RPMI7951 (cell line): Measurements from ENCODE around the gene PIR. TPM values are rescaled to one million over a fixed set of nuclear protein-coding genes. Genes with fewer than 3 reads are reported as not detected.

Experiments
- DNase-seq: peaks from one replicate; pipeline ENCODE4 v3.0.0-alpha.2; 2012; ENCODE audit warnings: low read depth
- total RNA-seq: library from RNA; depleted of rRNA; stranded (reverse); fragments of >200 nt; shearing (Covaris generic); gene quantifications from 2 replicates; pipeline ENCODE4 v1.2.3, GENCODE V29; 2014

The PIR gene
- total RNA-seq, 1 experiment from 2014 or later = 25.1 TPM

DNA sequence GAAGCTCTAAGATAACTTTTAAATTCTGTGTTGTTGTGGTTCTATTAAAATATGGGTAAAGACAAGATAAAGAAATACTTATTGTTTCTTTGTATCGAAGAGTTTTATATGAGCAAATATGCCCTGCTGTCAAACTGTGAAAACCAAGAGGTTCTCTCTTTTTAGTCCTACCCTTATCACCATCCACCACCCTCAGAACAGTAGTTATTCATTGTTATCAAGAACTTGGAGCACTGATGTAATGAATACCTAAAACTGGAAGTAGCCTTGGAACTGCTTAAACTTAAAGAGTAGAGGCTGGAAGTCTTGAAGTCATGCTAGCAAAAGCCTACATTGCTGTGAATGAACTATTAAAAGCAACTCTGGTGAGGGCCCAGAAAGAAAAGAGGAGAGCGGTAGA is 9.2 kb downstream of the PIR start:
- DNase-seq = no peak

DNA sequence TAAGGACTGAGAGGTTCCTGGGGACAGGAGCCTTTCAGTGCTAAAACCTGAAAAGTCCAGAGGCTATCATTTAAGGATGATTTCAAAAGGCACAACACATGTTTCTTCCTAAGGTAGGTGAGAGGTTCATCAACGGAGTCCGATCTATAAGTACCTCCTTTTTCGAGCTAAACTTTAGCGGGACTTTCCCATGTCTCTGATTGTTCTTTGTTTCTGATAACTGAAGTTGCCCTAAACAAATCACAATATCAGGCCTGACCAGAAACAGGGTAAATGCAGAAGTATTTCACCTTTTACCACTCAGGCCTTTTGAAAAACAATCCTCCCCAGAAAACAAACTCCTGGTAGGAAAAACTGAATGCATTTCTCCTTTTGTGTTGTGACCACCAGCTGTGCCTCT is 17.6 kb downstream of the PIR start:
- DNase-seq = no peak

DNA sequence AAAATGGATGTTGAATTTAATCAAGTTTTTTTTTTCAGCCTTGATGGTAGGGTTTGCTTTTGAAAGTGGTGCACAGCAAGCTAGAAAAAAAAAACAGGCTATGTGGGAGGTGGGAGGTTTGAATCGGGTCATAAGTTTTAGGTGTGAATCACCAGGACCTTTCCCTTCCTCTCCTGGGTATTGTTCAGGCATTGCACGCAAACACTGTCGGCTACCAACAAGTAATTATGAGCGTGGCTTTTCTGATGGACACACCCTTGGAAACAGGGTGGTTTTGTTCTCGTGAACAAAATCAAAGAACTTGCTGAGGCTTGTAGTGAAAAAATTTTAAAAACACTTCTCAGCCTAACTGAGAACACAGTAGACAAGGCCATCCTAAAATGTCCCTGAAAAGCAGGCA is 18.1 kb downstream of the PIR start:
- DNase-seq = peak; percentile 47

DNA sequence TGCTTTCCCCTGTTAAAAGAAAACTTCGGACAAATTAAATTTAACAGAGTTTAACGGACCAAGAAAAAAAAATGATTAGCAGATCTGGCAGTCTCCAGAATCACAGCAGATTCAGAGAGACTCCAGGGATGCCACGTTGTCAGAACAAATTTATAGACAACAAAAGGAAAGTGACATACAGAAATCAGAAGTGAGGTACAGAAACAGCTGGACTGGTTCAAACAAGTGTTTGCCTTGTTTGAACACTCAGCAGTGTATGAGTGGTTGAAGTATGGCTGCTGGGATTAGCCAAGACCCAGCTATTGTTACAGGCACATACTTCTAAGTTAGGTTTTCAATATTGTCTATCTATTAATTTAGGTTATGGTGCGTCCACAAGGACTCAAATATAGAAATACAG is 19.1 kb downstream of the PIR start:
- DNase-seq = no peak

DNA sequence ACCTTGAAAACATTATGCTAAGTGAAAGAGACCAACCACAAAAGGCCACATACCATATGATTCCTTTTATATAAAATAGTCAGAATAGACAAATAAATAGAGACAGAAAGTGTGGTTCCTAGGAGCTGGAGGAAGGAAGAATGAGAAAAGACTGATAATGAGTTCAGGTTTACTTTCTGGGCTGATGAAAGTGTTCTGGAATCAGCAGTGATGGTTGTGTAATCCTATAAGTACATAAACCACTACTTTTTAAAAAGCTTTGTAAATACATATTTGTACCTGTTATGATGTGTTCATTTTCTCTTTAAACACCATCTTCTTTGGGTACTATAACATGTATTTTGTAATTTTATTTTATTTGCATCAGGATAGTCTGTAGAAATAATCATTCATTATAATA is 20.6 kb downstream of the PIR start:
- no peak for DNase-seq

DNA sequence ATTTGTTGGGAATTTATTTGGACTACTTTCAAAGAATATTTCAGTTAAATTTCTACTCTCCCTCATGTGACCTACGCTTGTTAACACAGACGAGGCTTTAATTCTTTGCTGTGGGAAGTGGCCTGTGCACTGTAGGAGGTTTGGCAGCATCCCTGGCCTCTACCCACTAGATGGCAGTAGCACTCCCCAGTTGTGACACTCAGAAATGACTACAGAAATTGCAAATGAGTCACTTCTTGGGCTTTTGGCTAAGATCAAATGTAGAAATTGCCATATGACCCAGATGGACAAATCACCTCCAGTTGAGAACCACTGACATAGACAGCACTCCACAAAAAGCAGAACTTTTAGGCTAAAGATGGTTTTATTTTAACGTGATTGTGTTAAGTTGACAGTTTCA is 22.1 kb downstream of the PIR start:
- DNase-seq = peak; percentile 59

DNA sequence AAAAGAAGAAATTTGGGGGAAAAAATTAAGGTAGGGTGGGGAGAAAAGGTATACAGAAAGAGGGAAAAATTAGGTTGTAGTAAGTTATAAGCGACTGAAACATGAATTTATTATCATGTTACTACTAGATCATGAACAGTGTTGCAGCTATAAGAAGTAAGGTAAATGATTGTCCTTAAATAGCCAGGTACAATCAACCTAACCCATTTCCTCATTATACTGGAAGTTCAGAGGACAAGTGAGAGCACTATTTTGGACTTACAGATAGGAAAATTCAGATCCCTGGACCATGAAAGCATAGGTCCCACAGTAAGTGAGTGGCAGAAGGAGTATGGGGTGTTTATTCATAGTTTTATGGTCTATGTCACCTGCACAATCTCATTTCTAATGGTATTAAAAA is 23.5 kb downstream of the PIR start:
- DNase-seq = no peak

DNA sequence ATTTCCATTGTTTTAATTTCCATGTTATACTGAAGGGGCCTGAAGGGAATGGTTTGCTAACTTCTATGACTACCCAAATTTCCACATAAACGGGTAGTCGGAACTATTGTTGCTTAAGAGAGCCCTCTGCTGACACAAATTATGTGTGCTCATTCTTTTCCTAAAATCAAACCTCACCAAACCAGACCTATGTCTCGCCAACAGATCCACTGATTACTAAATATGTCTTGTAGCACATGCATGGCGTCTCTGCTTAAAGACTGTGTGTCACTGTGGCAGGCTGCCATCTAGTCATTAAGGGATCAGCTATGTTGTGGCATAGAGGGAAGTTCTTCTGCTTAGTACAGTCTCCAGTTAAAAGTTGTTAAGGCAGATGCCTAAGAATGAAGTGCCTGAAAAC is 25.1 kb downstream of the PIR start:
- peak; percentile 41 for DNase-seq

DNA sequence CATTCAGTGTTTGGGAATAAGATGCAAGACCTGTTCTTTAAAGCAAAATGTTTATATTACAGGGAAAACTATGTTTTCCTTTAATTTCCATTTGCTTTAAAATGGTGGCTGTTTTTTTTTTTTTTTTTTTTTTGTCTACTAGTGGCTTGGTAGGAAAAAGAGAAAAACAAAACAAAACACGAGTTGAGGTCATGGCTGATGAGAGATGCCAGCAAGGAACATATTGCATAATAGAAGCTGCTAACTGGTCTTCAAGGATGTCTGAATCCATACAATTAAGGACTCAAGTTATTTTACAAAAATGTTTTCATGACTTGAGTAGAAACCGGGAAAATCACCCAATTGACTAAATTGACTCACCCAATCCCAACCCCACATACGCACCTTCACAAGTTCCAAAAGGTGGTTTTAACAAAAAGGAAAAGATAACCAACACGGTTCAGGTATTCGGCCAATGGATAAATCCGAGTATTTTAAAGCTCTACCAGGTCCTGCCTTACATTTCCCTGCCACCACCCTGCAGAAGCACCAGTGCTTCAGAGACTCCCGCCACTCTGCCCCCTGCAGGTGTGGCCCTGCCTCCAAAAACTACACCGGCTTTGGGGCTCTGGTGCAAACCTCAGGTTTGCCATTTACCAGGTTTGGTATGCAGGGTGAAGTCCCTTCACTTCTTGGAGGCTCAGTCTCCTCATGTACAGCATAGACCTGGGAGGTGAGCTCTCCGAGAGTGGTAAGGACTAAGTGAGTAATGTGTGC is 27.1 kb downstream of the PIR start:
- DNase-seq = no peak

DNA sequence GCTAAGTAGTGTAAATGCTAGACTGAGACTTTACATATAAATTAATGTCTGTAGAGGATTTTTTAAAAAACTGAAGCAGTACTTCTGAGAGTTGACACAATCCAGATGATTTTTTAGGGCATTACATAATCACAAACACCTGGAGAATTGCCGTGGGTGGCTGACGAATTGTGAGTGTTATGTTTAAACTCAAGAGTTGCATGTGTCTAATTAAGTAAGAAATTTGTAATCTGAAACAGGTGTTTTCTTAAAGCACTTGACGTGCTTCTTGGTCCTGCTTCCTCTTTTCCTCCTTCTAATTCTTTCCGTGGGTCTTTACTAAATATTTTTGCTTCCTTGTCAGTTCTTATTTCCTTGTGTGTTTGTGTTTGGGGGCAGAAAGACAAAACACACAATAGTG is 27.8 kb downstream of the PIR start:
- DNase-seq = peak; percentile 30

DNA sequence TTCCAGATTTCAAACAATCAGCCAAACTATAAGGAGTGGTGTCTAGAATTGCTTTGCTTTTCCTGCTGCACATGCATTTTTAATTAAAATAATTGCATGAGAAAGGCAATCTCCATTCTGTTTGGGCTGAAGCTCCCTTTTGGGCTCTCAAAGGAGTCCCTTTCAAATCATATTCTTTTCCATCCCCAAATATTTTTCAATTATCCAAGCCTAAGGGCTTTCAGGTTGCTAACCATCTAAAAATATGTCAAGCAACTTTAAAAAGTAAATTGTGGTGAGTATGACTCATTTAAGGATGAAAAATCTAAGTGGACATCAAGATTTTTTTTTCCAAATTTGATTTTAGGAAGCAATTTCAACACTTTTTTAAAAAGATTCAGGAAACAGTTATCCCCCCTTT is 28.4 kb downstream of the PIR start:
- peak; percentile 13 for DNase-seq

DNA sequence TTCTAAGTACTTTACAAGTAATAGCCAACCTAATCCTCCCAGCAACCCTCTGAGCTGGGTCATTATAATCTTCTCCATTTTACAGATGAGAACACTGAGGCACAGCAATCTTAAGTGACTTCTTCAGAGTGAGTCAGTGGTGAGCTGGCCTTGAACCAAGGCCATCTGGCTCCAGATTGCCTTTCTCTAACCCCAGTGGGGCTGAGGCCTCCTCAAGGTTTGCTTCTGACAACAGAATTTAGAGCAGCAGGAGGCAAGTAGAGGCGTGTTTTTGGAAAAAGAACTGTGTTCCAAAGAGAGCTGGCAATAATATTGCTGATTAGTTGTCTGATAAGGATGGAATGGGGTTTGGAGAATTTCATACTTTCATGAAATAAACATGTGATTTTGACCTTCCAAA is 41.2 kb downstream of the PIR start:
- peak; percentile 10 for DNase-seq

DNA sequence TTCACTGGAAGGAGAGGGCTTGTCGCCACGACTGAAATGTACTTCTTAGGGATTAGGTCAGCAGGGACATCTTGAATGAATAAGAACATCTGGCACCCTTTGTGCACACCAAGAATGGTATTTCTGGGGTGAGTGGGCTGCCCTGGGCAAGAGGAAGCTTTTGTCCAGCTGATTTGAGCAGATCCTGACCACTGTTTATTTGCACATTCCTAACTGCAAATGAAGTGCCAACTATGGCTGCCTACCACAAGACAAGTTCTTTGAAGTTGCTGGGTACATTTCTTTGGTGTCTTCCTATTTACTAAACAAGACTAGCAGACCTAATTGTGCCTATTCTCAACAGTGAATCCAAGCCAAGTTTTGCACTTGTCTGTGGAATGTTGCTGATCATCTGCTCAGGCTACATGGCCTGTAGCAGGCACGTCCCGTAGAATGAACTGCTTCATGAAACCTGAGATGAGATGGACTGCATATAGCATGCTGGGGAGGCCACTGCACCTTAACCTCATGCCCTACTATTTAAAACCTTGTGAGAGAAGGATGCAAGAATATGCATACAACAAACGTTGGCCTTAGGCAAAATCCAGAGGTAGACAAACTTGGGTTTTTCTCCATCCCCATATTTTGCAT is 45.0 kb downstream of the PIR start:
- DNase-seq = peak; percentile 84

DNA sequence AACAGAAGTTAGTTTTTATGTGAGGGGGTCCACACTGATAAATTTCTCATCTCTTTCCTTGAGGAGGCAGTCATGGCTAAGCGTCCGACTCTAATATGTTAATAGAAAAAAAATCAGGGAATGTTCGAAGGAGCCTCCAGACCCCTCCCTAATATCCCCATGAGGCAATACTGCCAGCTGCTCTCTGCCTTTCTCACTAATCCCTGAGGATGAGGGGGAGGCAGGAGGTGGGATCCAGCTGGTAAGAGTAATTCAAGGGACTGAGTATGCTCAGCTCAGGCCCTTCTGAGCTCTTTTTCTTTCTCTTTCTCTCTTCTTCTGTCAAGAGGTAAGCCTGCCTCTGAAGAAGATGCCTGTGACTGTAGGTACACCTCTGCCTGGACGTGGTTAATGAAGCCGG is 51.7 kb downstream of the PIR start:
- no peak for DNase-seq

DNA sequence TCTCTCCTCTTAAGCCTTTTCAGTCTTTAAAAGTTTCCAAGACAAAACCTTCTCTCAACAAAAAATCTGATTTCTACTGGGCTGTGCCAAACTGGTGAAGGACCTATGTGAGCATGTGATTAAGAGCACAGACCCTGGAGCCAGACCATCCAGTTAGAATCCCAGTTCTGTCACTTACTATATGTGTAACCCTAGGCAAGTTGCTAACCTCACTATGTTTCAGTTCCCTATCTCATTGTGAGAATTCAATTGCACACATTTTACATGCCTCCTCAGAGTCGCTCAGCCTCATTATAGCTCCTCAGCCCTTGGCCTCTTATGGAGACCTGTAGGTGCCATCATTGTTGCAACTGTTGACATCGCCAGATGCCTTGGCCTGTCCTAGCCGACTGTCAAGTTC is 54.8 kb downstream of the PIR start:
- no peak for DNase-seq

DNA sequence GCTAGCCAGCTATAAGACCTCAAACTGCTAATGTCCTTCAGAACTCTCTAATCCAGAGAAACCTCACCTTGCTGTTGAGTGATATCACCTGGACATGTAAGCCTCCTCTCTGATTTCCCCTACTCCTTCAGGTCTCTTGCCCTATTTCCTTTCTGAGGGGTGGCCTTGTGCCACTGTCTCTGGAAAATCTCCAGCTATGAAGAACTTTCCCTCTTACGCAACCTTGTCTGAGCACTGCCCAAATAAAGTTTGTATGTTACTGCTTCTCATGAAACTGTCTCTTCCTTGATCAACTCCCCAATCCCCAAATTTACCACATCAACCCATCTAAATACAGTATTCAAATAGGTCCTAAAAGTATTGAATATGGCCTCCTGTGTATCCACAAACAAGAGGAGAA is 55.4 kb downstream of the PIR start:
- DNase-seq = no peak

DNA sequence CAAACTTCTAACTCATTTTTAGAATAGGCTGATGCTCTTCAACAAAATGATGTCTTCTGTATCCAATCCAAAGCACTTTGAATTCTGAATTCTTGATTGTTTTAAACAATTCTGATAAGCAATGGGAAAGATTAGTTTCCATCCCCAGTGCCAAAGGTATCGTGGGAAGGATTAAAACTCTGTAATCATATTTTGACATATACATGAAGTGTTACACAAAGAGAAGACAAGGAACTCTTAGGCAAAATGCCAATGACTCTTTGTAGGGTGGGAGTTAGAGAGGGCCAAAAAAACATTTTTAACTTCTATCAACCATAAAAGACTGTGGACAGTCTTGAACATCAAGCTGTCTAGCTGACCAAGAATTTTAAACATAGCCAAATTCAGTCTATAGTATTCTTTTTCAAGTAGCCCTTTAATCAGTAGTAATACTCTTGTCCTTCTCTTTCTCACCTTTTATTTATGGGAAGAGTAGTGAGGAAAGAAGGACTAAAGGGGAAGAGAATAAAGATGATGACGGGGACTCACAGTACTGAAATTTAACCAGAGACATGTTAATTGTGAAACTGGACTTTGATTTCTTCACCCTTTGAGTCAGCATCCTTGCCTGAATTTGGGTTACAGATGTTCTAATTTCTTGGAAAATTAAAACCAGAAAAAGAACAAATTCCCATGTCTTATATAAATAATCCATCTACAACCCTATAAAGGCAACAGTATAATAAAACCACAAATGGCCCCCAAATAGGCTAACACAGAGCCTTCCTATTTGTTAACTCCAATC is 57.1 kb downstream of the PIR start:
- DNase-seq = no peak

DNA sequence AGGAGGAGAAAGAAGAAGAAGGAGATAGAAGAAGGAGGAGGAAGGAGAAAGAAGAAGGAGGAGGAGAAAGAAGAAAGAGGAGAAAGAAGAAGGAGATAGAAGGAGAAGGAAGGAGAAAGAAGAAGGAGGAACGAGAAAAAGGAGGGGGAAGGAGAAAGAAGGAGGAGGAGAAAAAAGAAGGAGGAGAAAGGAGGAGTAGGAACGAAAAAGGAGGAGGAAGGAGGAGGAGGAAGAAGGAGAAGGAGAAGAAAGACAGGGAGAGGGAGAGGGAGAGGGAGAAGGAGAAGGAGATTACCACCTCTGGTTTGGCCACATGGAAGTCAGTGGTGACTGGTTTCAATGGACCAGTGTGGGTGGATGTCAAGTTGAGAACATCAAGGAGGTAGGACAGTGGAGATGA is 58.9 kb downstream of the PIR start:
- no peak for DNase-seq

DNA sequence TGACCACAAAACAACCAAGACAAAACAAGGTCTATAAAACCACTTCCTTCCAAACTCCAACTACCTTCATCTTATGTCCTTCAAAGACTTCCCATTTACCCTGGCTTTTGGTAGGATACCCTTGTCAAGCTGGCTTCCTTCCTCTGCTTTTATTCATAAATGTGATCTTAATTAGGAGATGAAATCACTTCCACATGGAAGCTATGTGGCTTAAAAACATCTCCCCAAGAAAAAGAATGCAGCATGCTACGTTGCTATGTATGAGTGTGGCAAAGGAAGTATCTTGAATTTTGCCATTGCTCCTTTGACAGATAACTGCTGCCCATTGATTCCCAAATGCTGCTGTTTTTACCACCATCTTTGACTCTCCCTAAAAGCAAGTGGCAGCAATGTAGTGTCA is 62.5 kb downstream of the PIR start:
- peak; percentile 10 for DNase-seq

DNA sequence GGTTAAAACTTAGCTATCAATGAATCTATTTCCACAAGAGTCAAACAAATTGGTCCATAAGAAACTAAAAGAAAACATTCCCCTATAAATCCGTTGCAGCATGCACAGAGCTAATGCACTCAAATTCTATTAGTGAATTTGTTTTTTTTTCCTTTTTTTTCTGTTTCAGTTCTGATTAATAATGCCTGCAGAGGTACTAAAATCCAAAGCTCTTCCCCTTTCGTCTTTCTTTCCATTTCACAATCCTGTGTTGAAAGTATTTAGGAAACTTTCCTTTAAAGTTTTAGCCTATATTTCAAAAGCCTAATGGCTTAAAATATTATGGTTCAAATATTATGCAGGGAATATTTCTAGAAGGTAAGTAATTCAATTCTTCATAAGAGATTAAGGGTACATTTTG is 63.1 kb downstream of the PIR start:
- no peak for DNase-seq

DNA sequence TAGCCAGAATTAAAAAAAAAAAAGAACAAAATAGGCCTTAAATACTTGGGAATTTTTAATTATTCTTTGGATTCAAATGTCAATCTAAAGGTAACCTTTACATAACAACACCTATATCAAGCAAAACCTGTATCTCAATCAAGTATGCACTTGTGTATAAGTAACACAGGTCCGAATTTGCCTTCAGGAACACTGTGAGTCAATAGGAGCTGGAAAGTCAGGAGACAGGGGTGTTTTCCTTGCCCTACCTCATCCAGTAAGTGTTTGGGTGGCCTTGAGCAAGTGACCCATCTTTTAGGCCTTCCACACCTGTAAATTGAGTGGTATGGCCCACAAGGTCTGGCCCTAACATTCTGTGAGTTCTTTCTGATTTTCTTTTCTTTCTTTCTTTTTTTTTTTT is 68.1 kb downstream of the PIR start:
- DNase-seq = no peak

DNA sequence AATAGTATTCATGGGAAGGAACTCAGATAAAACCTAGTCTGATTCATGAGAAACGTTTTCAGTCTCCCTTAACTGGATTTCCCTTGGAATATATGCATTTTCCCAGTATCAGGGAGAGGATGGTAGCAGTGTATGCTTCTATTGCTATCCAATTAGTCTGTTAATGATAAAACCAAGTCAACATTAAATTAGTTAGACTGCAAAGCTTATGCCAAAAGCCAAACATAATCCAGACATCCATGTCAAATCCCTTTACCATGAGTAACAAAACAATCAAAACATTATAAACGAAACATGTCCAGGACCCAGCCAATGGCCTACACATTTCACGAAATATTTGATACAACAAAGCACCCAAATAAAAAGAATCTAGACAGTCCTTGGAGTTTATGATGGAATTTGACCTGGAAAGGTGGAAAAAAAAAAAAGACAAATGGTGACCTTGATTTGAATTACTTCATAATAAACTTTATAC is 74.4 kb downstream of the PIR start:
- no peak for DNase-seq
